Neuronal stem cell (in vitro differentiated cells): ENCODE data around the gene DNAH8.

Source experiments
- DNase-seq: peaks from one replicate; pipeline ENCODE4 v3.0.0-alpha.2; 2013; ENCODE audit warnings: low spot score
- H2AFZ ChIP-seq: one replicate; pipeline ENCODE4 v1.6.1; 2013; ENCODE audit warnings: mild to moderate bottlenecking, low read length, inconsistent platforms
- H2AK5ac ChIP-seq: 2 replicates; pipeline ENCODE4 v1.6.1; 2013; ENCODE audit warnings: low read depth, mild to moderate bottlenecking, inconsistent platforms, low read length, moderate library complexity, mixed read lengths
- H2BK120ac ChIP-seq: 2 replicates; pipeline ENCODE4 v1.6.1; 2013; ENCODE audit warnings: low read depth, mild to moderate bottlenecking, inconsistent platforms, low read length, moderate library complexity, mixed read lengths
- H2BK12ac ChIP-seq: one replicate; pipeline ENCODE4 v1.6.1; 2013; ENCODE audit warnings: low read length, inconsistent platforms
- H2BK15ac ChIP-seq: 2 replicates; pipeline ENCODE4 v1.6.1; 2013; ENCODE audit warnings: mild to moderate bottlenecking, low read length, inconsistent platforms, mixed read lengths
- H2BK5ac ChIP-seq: one replicate; pipeline ENCODE4 v1.6.1; 2013; ENCODE audit warnings: inconsistent platforms, mild to moderate bottlenecking, low read length, moderate library complexity
- H3K14ac ChIP-seq: one replicate; pipeline ENCODE4 v1.6.1; 2013; ENCODE audit warnings: low read length, inconsistent platforms
- H3K18ac ChIP-seq: 2 replicates; pipeline ENCODE4 v1.6.1; 2013; ENCODE audit warnings: low read length, inconsistent platforms
- H3K23ac ChIP-seq: 2 replicates; pipeline ENCODE4 v1.6.1; 2013; ENCODE audit warnings: low read depth, mild to moderate bottlenecking, mixed read lengths, low read length, inconsistent platforms; ENCODE audit not compliant: poor library complexity
- H3K27ac ChIP-seq: replicated peaks from 3 replicates; pipeline ENCODE4 v1.5.1; 2013; ENCODE audit warnings: low read length, inconsistent platforms
- H3K27me3 ChIP-seq, 3 experiments: 2 replicates each; pipeline ENCODE4 v1.6.1; 2013; ENCODE audit warnings: low read length in 3 of 3, mild to moderate bottlenecking in 2 of 3, inconsistent platforms in 1 of 3, low read depth in 1 of 3, mixed read lengths in 1 of 3, moderate library complexity in 1 of 3; ENCODE audit not compliant: control insufficient read depth in 3 of 3, insufficient read depth in 3 of 3
- H3K36me3 ChIP-seq, 2 donors: replicated peaks in 1 of 2; 2 replicates each; pipeline ENCODE4 v1.6.1; 2013; ENCODE audit warnings: low read length in 2 of 2; ENCODE audit not compliant: control insufficient read depth in 2 of 2, insufficient read depth in 2 of 2
- H3K4ac ChIP-seq: 2 replicates; pipeline ENCODE4 v1.6.1; 2013; ENCODE audit warnings: inconsistent platforms, mild to moderate bottlenecking, low read length, moderate library complexity
- H3K4me1 ChIP-seq, 2 donors: 1 replicate in 1 of 2; 2 replicates in 1 of 2; pipeline ENCODE4 v1.6.1; 2013; ENCODE audit warnings: low read length in 2 of 2, low read depth in 1 of 2; ENCODE audit not compliant: control insufficient read depth in 2 of 2, insufficient read depth in 1 of 2
- H3K4me2 ChIP-seq: one replicate; pipeline ENCODE4 v1.6.1; 2013; ENCODE audit warnings: mild to moderate bottlenecking, low read length, inconsistent platforms; ENCODE audit not compliant: insufficient read depth, poor library complexity, severe bottlenecking
- H3K4me3 ChIP-seq, 2 donors: 2 replicates each; pipeline ENCODE4 v1.5.1; 2013; ENCODE audit warnings: low read length in 2 of 2, mild to moderate bottlenecking in 2 of 2, inconsistent platforms in 1 of 2, moderate library complexity in 1 of 2
- H3K79me1 ChIP-seq: one replicate; pipeline ENCODE4 v1.6.1; 2013; ENCODE audit warnings: low read depth, mild to moderate bottlenecking, inconsistent platforms, low read length, moderate library complexity
- H3K9ac ChIP-seq: one replicate; pipeline ENCODE4 v1.6.1; 2013; ENCODE audit warnings: mild to moderate bottlenecking, low read depth, low read length, inconsistent platforms; ENCODE audit not compliant: poor library complexity
- H3K9me3 ChIP-seq, 2 donors: replicated peaks in 1 of 2; 2 replicates each; pipeline versions ENCODE3 to v1.6.1; 2013; ENCODE audit warnings: low read length in 2 of 2, mild to moderate bottlenecking in 2 of 2, inconsistent platforms in 1 of 2, low read depth in 1 of 2, mixed read lengths in 1 of 2, moderate library complexity in 1 of 2; ENCODE audit not compliant: control insufficient read depth in 2 of 2, insufficient read depth in 1 of 2
- H4K8ac ChIP-seq: one replicate; pipeline ENCODE4 v1.6.1; 2013; ENCODE audit warnings: low read depth, mild to moderate bottlenecking, inconsistent platforms, low read length, moderate library complexity
- H4K91ac ChIP-seq: one replicate; pipeline ENCODE4 v1.6.1; 2013; ENCODE audit warnings: low read length, low read depth, mild to moderate bottlenecking, inconsistent platforms; ENCODE audit not compliant: poor library complexity
- WGBS, 2 donors: extraction: QIAGEN DNeasy Blood & Tissue Kit; methylation state at CpG; one replicate each; pipeline ENCODE4 v1.1.7; 2013; ENCODE audit warnings: missing lambda C conversion rate in 2 of 2, mixed read lengths in 1 of 2; ENCODE audit not compliant: insufficient read length in 2 of 2, insufficient replicate concordance in 1 of 2; ENCODE audit errors: extremely low coverage in 2 of 2; 5-methylcytosine and 5-hydroxymethylcytosine counted together

DNAH8 gene

DNA sequence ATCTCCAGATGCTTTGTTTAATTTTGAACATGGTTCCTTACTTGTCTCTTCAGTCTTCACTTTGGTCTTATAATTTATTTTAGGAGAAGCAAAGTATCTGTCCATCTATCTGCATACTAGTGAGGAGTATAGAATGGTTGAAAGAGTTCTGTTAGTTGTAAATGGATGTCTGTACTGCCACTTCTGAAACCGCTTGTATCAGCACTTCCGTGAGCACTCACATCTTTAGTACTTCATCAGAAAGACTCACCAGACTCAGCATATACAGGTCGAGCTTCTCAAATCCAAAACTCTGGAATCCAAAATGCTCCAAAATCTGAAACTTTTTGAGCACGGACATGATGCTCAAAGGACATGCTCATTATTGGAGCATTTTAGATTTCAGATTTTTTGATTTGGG lies 191.5 kb downstream of the DNAH8 start:
- no CpG with 5 or more reads among the region's 4 CpGs for WGBS, 2 donors

DNA sequence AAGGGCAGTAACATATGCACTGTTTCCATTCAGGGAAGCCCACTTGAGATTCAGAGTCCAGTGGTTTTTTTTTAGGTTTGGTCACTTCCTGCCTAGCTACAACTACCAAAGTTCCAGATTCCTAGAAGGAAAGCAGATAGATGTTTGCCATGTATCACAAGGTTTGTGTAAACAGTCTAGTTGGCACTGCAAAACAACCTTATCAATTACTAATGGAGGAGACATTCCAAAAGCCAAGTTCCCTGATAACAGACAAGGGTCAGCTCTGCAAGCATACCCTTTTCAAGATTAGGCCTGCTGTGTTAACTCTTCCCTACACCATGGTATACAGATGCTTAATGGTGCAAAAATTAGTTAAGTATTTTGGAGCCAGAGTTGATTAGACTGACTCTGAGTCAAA lies 192.2 kb downstream of the DNAH8 start:
- Histone ChIP-seq H3K4me1 (no peaks in the 10 kb centered on the region), H3K27ac (no peak overlapping the region), H4K8ac (no peak overlapping the region), H3K18ac (no peak overlapping the region), H3K9me3 (no peaks in the 10 kb centered on the region), H2AFZ (no peak overlapping the region), H3K9ac (no peak overlapping the region), H3K14ac (no peak overlapping the region), H2AK5ac (no peak overlapping the region), H2BK15ac (no peak overlapping the region), H3K79me1 (no peaks in the 10 kb centered on the region), H2BK120ac (no peak overlapping the region), H3K23ac (no peak overlapping the region), H3K4ac (no peak overlapping the region), H3K27me3 (no peaks in the 10 kb centered on the region), H4K91ac (no peak overlapping the region), H3K36me3 (no peaks in the 10 kb centered on the region), H3K4me3 (no peak overlapping the region), H2BK12ac (no peak overlapping the region), H3K4me2 (no peak overlapping the region), H2BK5ac (no peak overlapping the region)
- DNase-seq: no peak

More for the DNA sequence above, 191.5 kb downstream of the DNAH8 start:
- Histone ChIP-seq H3K27me3 (no peaks in the 10 kb centered on the region), H2AFZ (no peak overlapping the region), H2BK5ac (no peak overlapping the region), H3K27ac (no peak overlapping the region), H3K36me3 (no peaks in the 10 kb centered on the region), H3K4me1 (no peaks in the 10 kb centered on the region), H2BK15ac (no peak overlapping the region), H2BK12ac (no peak overlapping the region), H3K4me2 (no peak overlapping the region), H3K9ac (no peak overlapping the region), H2BK120ac (no peak overlapping the region), H3K4ac (no peak overlapping the region), H4K91ac (no peak overlapping the region), H3K9me3 (no peaks in the 10 kb centered on the region), H3K18ac (no peak overlapping the region), H4K8ac (no peak overlapping the region), H3K14ac (no peak overlapping the region), H2AK5ac (no peak overlapping the region), H3K79me1 (no peaks in the 10 kb centered on the region), H3K23ac (no peak overlapping the region), H3K4me3 (no peak overlapping the region)
- no peak for DNase-seq

DNA sequence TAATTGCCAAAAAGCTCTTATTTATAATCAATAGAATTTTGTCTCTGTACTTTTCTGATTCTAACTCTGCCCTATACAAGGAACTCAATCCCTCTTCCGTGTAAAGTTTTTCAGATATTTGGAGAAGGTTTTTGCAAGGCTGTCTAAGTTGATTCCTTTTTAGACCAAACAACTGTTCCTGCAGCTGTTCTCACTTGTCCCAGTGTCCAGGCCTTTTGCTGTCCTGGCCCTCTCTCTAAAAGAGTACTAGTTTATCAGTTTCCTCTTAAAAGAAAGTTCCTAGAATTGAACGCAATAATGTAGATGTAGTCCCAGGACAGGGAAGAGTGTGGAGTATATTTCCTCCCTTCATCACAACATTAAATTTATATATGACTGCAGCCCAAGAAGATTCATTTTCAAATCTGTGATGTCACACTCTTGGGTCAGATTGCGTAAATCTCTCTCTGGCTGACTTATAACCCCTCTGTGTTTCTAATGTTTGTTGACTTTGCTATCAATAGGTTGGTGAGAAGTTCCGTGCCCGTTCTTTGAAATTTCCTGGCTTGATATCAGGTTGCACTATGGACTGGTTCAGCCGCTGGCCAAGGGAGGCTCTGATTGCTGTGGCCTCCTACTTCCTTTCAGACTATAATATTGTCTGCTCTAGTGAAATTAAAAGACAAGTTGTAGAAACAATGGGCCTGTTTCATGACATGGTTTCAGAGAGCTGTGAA lies 194.1 kb downstream of the DNAH8 start:
- no peak overlapping the region for H2BK5ac ChIP-seq
- no peak overlapping the region for H3K4ac ChIP-seq
- H2BK15ac ChIP-seq: no peak overlapping the region
- no peak overlapping the region for H3K4me2 ChIP-seq
- no peak overlapping the region for H2BK12ac ChIP-seq
- no peak overlapping the region for H4K8ac ChIP-seq
- no peak overlapping the region for H3K18ac ChIP-seq
- no peak overlapping the region for H3K14ac ChIP-seq
- H2AFZ ChIP-seq: no peak overlapping the region
- H3K4me1 ChIP-seq: no peaks in the 10 kb centered on the region
- no peak overlapping the region for H4K91ac ChIP-seq
- no peak overlapping the region for H3K4me3 ChIP-seq
- H3K36me3 ChIP-seq: no peaks in the 10 kb centered on the region
- H3K9ac ChIP-seq: no peak overlapping the region
- H3K79me1 ChIP-seq: no peaks in the 10 kb centered on the region
- H3K27me3 ChIP-seq: no peaks in the 10 kb centered on the region
- no peak overlapping the region for H3K23ac ChIP-seq
- no peak overlapping the region for H3K27ac ChIP-seq
- H2BK120ac ChIP-seq: no peak overlapping the region
- no peaks in the 10 kb centered on the region for H3K9me3 ChIP-seq
- WGBS, 2 donors: no CpG with 5 or more reads among the region's 6 CpGs
- no peak overlapping the region for H2AK5ac ChIP-seq
- DNase-seq: no peak

DNA sequence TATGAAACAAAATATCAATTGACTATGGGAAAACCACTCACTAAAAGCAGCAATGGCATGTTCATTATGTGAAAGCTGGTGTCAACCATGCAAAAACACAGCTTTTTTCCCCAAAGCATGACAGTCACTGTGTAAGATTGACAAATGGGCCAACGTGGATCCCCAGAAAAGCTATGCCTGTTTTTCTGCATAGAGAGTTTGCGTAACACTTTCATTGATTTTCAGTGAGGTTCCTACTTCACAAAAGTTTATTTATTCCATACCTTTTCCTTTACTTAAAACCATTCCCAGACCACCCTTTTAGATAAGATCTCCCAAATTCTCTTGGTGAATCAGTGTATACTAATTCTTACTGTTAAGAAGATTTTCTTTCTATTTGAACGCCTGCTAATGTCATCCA lies 195.1 kb downstream of the DNAH8 start:
- H3K4me3 ChIP-seq: no peak overlapping the region
- H4K8ac ChIP-seq: no peak overlapping the region
- no peak for DNase-seq
- no peak overlapping the region for H2BK12ac ChIP-seq
- no peak overlapping the region for H4K91ac ChIP-seq
- H3K23ac ChIP-seq: no peak overlapping the region
- H2BK120ac ChIP-seq: no peak overlapping the region
- H2BK5ac ChIP-seq: no peak overlapping the region
- no peak overlapping the region for H2AFZ ChIP-seq
- no peaks in the 10 kb centered on the region for H3K27me3 ChIP-seq
- no peak overlapping the region for H3K27ac ChIP-seq
- no peaks in the 10 kb centered on the region for H3K79me1 ChIP-seq
- no peak overlapping the region for H2BK15ac ChIP-seq
- no peak overlapping the region for H2AK5ac ChIP-seq
- no peaks in the 10 kb centered on the region for H3K4me1 ChIP-seq
- no CpG with 5 or more reads among the region's 3 CpGs for WGBS, 2 donors
- H3K18ac ChIP-seq: no peak overlapping the region
- no peaks in the 10 kb centered on the region for H3K9me3 ChIP-seq
- no peaks in the 10 kb centered on the region for H3K36me3 ChIP-seq
- H3K9ac ChIP-seq: no peak overlapping the region
- no peak overlapping the region for H3K14ac ChIP-seq
- no peak overlapping the region for H3K4me2 ChIP-seq
- H3K4ac ChIP-seq: no peak overlapping the region
